OCI-LY7 (cell line): Measurements from ENCODE around the gene SMURF1.

Source experiments
- CTCF ChIP-seq: fragments of 200-600 bp; sonication (generic); conservative IDR thresholded peaks from 2 replicates; pipeline ENCODE4 v1.5.1; 2014; ENCODE audit warnings: mild to moderate bottlenecking, antibody characterized with exemption, low read length, moderate library complexity, mixed read lengths
- EZH2phosphoT487 ChIP-seq: fragments of 200-600 bp; sonication (generic); IDR thresholded peaks from 2 replicates; pipeline ENCODE4 v1.6.1; 2018; ENCODE audit warnings: low read depth, borderline replicate concordance, mild to moderate bottlenecking, mixed run types, antibody characterized with exemption, low read length, moderate library complexity, mixed read lengths

- TF ChIP-seq CTCF (no peak), EZH2phosphoT487 (no peak)
Measured at GRCh38 chr7:99011706-99012404, 132.1 kb downstream of the SMURF1 start.
